Measurements from ENCODE around the gene MERTK.
"Not testable (repeated sequence)": the region's sequence is repeated elsewhere in the genome, so short reads cannot be mapped to it uniquely, and the experiment has no call there.

Gene MERTK

GRCh38 chr2:111897924-111898702 is at the start of gene MERTK:
Gene MERTK (plus strand): TSS chr2:111898607. CDS start chr2:111898736, 129 bp downstream.
- Histone ChIP-seq H3K4me2 (peak within 1 kb of the TSS; percentile 94; the same call in 1 of the 2 replicates), H2AFZ (ENCODE audit: low read depth) (peak within 1 kb of the TSS; percentile 79), H3K9ac (peak within 1 kb of the TSS; percentile 18; the same call in 1 of the 2 replicates), H3K27me3 (ENCODE audit: insufficient read depth, low read depth) (no peaks in the 10 kb centered on the region), H3K36me3 (ENCODE audit: insufficient read depth) (no peaks in the 10 kb centered on the region), H3K4me1 (ENCODE audit: low read depth, poor library complexity, severe bottlenecking) (peaks cover 9% of the 10 kb centered on the region), H3K79me2 (ENCODE audit: insufficient read depth, low read depth) (no peaks in the 10 kb centered on the region), H4K20me1 (ENCODE audit: insufficient read depth) (no peaks in the 10 kb centered on the region), H3K4me3 (IDR thresholded peaks at IDR 0.05; ENCODE audit: insufficient read depth, low read depth, low read length) (no peak within 1 kb of the TSS), H3K27ac (no peak within 1 kb of the TSS)
- TF ChIP-seq CTCF (conservative IDR thresholded peaks at IDR 0.05; ENCODE audit: low read depth, low read length) = peak; percentile 23; the same call in 1 of the 2 replicates

- H3K4me3 ChIP-seq (IDR thresholded peaks at IDR 0.05; ENCODE audit: insufficient read depth, low read depth, low read length); H3K4me1 ChIP-seq (ENCODE audit: low read depth, poor library complexity, severe bottlenecking); H3K79me2 ChIP-seq (ENCODE audit: insufficient read depth, low read depth); H3K4me2 ChIP-seq; H3K36me3 ChIP-seq (ENCODE audit: insufficient read depth); H2AFZ ChIP-seq (ENCODE audit: low read depth); H4K20me1 ChIP-seq (ENCODE audit: insufficient read depth); H3K27me3 ChIP-seq (ENCODE audit: insufficient read depth, low read depth); H3K27ac ChIP-seq; H3K9ac ChIP-seq: not testable (repeated sequence)
Observed at GRCh38 chr2:111850646-111851045, 47.8 kb upstream of the MERTK start.

- H3K79me2 ChIP-seq (ENCODE audit: insufficient read depth, low read depth); H3K9ac ChIP-seq: not testable (repeated sequence)
Observed at GRCh38 chr2:111852544-111852943, 45.9 kb upstream of the MERTK start.

GRCh38 chr2:111860005-111860404 is 38.4 kb upstream of the MERTK start:
- H4K20me1 ChIP-seq (ENCODE audit: insufficient read depth) = not testable (repeated sequence)

More at GRCh38 chr2:111852544-111852943, 45.9 kb upstream of the MERTK start:
- not testable (repeated sequence) for H2AFZ ChIP-seq (ENCODE audit: low read depth); H4K20me1 ChIP-seq (ENCODE audit: insufficient read depth); H3K27me3 ChIP-seq (ENCODE audit: insufficient read depth, low read depth); H3K4me2 ChIP-seq; H3K27ac ChIP-seq; H3K4me1 ChIP-seq (ENCODE audit: low read depth, poor library complexity, severe bottlenecking); H3K36me3 ChIP-seq (ENCODE audit: insufficient read depth); H3K4me3 ChIP-seq (IDR thresholded peaks at IDR 0.05; ENCODE audit: insufficient read depth, low read depth, low read length)

GRCh38 chr2:111865124-111865523 is 33.3 kb upstream of the MERTK start:
- H3K4me3 ChIP-seq (IDR thresholded peaks at IDR 0.05; ENCODE audit: insufficient read depth, low read depth, low read length); H3K79me2 ChIP-seq (ENCODE audit: insufficient read depth, low read depth); H3K36me3 ChIP-seq (ENCODE audit: insufficient read depth); H3K27ac ChIP-seq; H3K27me3 ChIP-seq (ENCODE audit: insufficient read depth, low read depth); H3K4me1 ChIP-seq (ENCODE audit: low read depth, poor library complexity, severe bottlenecking); H3K4me2 ChIP-seq; H2AFZ ChIP-seq (ENCODE audit: low read depth); H3K9ac ChIP-seq; H4K20me1 ChIP-seq (ENCODE audit: insufficient read depth): not testable (repeated sequence)

More at GRCh38 chr2:111860005-111860404, 38.4 kb upstream of the MERTK start:
- not testable (repeated sequence) for H3K27me3 ChIP-seq (ENCODE audit: insufficient read depth, low read depth); H3K9ac ChIP-seq; H3K79me2 ChIP-seq (ENCODE audit: insufficient read depth, low read depth); H3K4me3 ChIP-seq (IDR thresholded peaks at IDR 0.05; ENCODE audit: insufficient read depth, low read depth, low read length); H2AFZ ChIP-seq (ENCODE audit: low read depth); H3K36me3 ChIP-seq (ENCODE audit: insufficient read depth); H3K4me2 ChIP-seq; H3K4me1 ChIP-seq (ENCODE audit: low read depth, poor library complexity, severe bottlenecking); H3K27ac ChIP-seq

GRCh38 chr2:111872806-111873205 is 25.6 kb upstream of the MERTK start:
- H3K4me1 ChIP-seq (ENCODE audit: low read depth, poor library complexity, severe bottlenecking); H3K27ac ChIP-seq; H3K9ac ChIP-seq; H3K27me3 ChIP-seq (ENCODE audit: insufficient read depth, low read depth); H3K4me2 ChIP-seq; H3K4me3 ChIP-seq (IDR thresholded peaks at IDR 0.05; ENCODE audit: insufficient read depth, low read depth, low read length); H4K20me1 ChIP-seq (ENCODE audit: insufficient read depth); H3K79me2 ChIP-seq (ENCODE audit: insufficient read depth, low read depth); H2AFZ ChIP-seq (ENCODE audit: low read depth); H3K36me3 ChIP-seq (ENCODE audit: insufficient read depth): not testable (repeated sequence)

All from KMS-11 (cell line).